HCT116 (cell line): ENCODE results near the gene GTF3C5. TPM values are rescaled to one million over a fixed set of nuclear protein-coding genes. Genes with fewer than 3 reads are reported as not detected.

Source experiments
- ATAC-seq: fragments of 200-7000 bp; cut with Tn5 transposase; 2 replicates; pipeline ENCODE4 v1.9.1; 2020; ENCODE audit warnings: mild to moderate bottlenecking, moderate library complexity
- BruUV-seq: library from RNA; stranded (reverse); fragments of 400-500 nt; replicated peaks from 2 replicates; lab custom pipeline; 2021; lab: Mats Ljungman, UMichigan
- CTCF ChIA-PET: fragments of 300-600 bp; sonication (Branson Sonifier 250); formaldehyde crosslinking; loops from one replicate; lab custom pipeline; 2021; ENCODE audit warnings: antibody characterized with exemption; lab: Charles Lee
- POLR2A ChIA-PET: fragments of 300-600, 350-600 bp; sonication (Branson Sonifier 250); formaldehyde crosslinking; loops from one replicate; lab custom pipeline; 2021; ENCODE audit warnings: antibody characterized with exemption; lab: Charles Lee
- RAD21 ChIA-PET, 2 experiments: fragments of 300-600 bp; sonication (Branson Sonifier 250); formaldehyde crosslinking; loops; one replicate each; lab custom pipeline; 2023; ENCODE audit warnings: low total read pairs in 2 of 2; ENCODE audit not compliant: uncharacterized antibody in 2 of 2, unreplicated experiment in 2 of 2, low non-redundant PET in 1 of 2; lab: Charles Lee
- DNase-seq: peaks from one replicate; pipeline ENCODE4 v3.0.0-alpha.2; 2010; ENCODE audit warnings: low read depth, low spot score
- H2AFZ ChIP-seq: fragments of 200-600 bp; shearing (Covaris generic), sonication (generic); 2 replicates; pipeline ENCODE4 v1.6.1; 2017; ENCODE audit warnings: low read depth, mixed run types, mixed read lengths, antibody characterized with exemption, low read length; ENCODE audit not compliant: poor library complexity, severe bottlenecking
- H3K27ac ChIP-seq: 2 replicates; pipeline ENCODE4 v1.5.1; 2012; ENCODE audit warnings: low read depth, low read length
- H3K27me3 ChIP-seq: fragments of 200-600 bp; sonication (generic); 2 replicates; pipeline ENCODE4 v1.6.1; 2016; ENCODE audit warnings: mixed run types, low read length, mixed read lengths; ENCODE audit not compliant: insufficient read depth
- H3K36me3 ChIP-seq, 2 experiments: fragments of 200-500 bp in 1 of 2; fragments of 200-600 bp in 1 of 2; sonication (Bioruptor generic) in 1 of 2; sonication (generic) in 1 of 2; 2 replicates each; pipeline versions ENCODE4 v1.5.1 to v1.6.1; 2014 to 2016; ENCODE audit warnings: low read length in 2 of 2, inconsistent platforms in 1 of 2, mixed read lengths in 1 of 2, mixed run types in 1 of 2; ENCODE audit not compliant: insufficient read depth in 2 of 2, control insufficient read depth in 1 of 2
- H3K4me1 ChIP-seq, 2 experiments: fragments of 200-600 bp in 1 of 2; sonication (generic) in 1 of 2; 2 replicates each; pipeline versions ENCODE4 v1.5.1 to v1.6.1; 2012 to 2017; ENCODE audit warnings: low read length in 2 of 2, inconsistent platforms in 1 of 2, mild to moderate bottlenecking in 1 of 2, mixed read lengths in 1 of 2, mixed run types in 1 of 2, moderate library complexity in 1 of 2; ENCODE audit not compliant: insufficient read depth in 2 of 2, control insufficient read depth in 1 of 2
- H3K4me2 ChIP-seq: fragments of 200-600 bp; sonication (generic); 2 replicates; pipeline ENCODE4 v1.6.1; 2017; ENCODE audit warnings: mixed run types, low read length, mixed read lengths
- H3K4me3 ChIP-seq, 2 experiments: fragments of 200-600 bp in 1 of 2; sonication (generic) in 1 of 2; replicated peaks in 1 of 2; 2 replicates each; pipeline ENCODE4 v1.5.1; 2011 to 2016; ENCODE audit warnings: low read length in 2 of 2, control low read depth in 1 of 2, low read depth in 1 of 2, mild to moderate bottlenecking in 1 of 2, mixed read lengths in 1 of 2, mixed run types in 1 of 2
- H3K79me2 ChIP-seq: fragments of 200-600 bp; sonication (generic); 2 replicates; pipeline ENCODE4 v1.6.1; 2017; ENCODE audit warnings: mild to moderate bottlenecking, mixed run types, low read length, moderate library complexity, mixed read lengths; ENCODE audit not compliant: insufficient read depth
- H3K9ac ChIP-seq: fragments of 200-600 bp; sonication (generic); 2 replicates; pipeline ENCODE4 v1.6.1; 2016; ENCODE audit warnings: low read length, mixed read lengths
- H3K9me2 ChIP-seq: fragments of 200-600 bp; sonication (generic), shearing (Covaris generic); 2 replicates; pipeline ENCODE4 v1.6.1; 2017; ENCODE audit warnings: mixed run types, mild to moderate bottlenecking, moderate library complexity; ENCODE audit not compliant: insufficient read depth
- H3K9me3 ChIP-seq, 2 experiments: fragments of 200-500 bp in 1 of 2; fragments of 200-600 bp in 1 of 2; sonication (Bioruptor generic) in 1 of 2; sonication (generic) in 1 of 2; 2 replicates each; pipeline ENCODE4 v1.6.1; 2014 to 2017; ENCODE audit warnings: low read length in 2 of 2, mixed read lengths in 2 of 2, inconsistent platforms in 1 of 2, low read depth in 1 of 2, mild to moderate bottlenecking in 1 of 2, mixed run types in 1 of 2, moderate library complexity in 1 of 2; ENCODE audit not compliant: control insufficient read depth in 1 of 2, insufficient read depth in 1 of 2
- H4K20me1 ChIP-seq: fragments of 200-600 bp; sonication (generic), shearing (Covaris generic); 2 replicates; pipeline ENCODE4 v1.6.1; 2017; ENCODE audit warnings: mixed run types, mild to moderate bottlenecking, moderate library complexity; ENCODE audit not compliant: insufficient read depth
- EZH2phosphoT487 ChIP-seq: fragments of 200-600 bp; IDR thresholded peaks from 2 replicates; pipeline ENCODE4 v1.6.1; 2018; ENCODE audit warnings: antibody characterized with exemption, borderline replicate concordance
- FOSL1 ChIP-seq: IDR thresholded peaks from 2 replicates; pipeline ENCODE4 v1.6.1; 2012; ENCODE audit warnings: low read depth
- RAD21 ChIP-seq: IDR thresholded peaks from 2 replicates; pipeline ENCODE4 v1.6.1; 2012; ENCODE audit warnings: low read depth, mild to moderate bottlenecking
- intact Hi-C: fragments of 100-400 bp; cut with micrococcal nuclease; formaldehyde crosslinking; loops from 2 replicates; pipeline ENCODE4 v1.10.0; 2022
- total RNA-seq: library from RNA; stranded (reverse); gene quantifications from one replicate; pipeline ENCODE4 v1.2.1, GENCODE V29; 2021; ENCODE audit not compliant: unreplicated experiment

Gene GTF3C5
- total RNA-seq, 1 experiment from 2014 or later, result 95.1 TPM

- no peak for DNase-seq
- RAD21 ChIA-PET, result no interaction called here
- BruUV-seq, result no TSS peak
- H3K9me3 ChIP-seq, result no peaks in the 10 kb centered on the region
- intact Hi-C loops, result no loop called here
- no peaks in the 10 kb centered on the region for H3K79me2 ChIP-seq
- H3K9ac ChIP-seq, result no peak overlapping the region
- H3K9me2 ChIP-seq, result no peaks in the 10 kb centered on the region
- H3K4me2 ChIP-seq, result no peak overlapping the region
- no peaks in the 10 kb centered on the region for H3K36me3 ChIP-seq
- no peak overlapping the region for H3K4me3 ChIP-seq
- TF ChIP-seq EZH2phosphoT487, result no peak
- TF ChIP-seq, all 23 proteins: peak for 0
- Histone ChIP-seq H3K27ac (no peak overlapping the region), H3K4me1 (peaks cover 0 to 17% of the 10 kb centered on the region in 2 experiments; a peak in 2 of 4 replicates), H2AFZ (no peak overlapping the region), H4K20me1 (no peaks in the 10 kb centered on the region), H3K27me3 (peaks cover 7% of the 10 kb centered on the region; the same call in 1 of the 2 replicates)
- ATAC-seq, result no peak
- CTCF ChIA-PET, result no interaction called here
- POLR2A ChIA-PET, result no interaction called here
These were observed 40.0 kb upstream of the GTF3C5 start for GRCh38 chr9:132990781-132991180.

DNA sequence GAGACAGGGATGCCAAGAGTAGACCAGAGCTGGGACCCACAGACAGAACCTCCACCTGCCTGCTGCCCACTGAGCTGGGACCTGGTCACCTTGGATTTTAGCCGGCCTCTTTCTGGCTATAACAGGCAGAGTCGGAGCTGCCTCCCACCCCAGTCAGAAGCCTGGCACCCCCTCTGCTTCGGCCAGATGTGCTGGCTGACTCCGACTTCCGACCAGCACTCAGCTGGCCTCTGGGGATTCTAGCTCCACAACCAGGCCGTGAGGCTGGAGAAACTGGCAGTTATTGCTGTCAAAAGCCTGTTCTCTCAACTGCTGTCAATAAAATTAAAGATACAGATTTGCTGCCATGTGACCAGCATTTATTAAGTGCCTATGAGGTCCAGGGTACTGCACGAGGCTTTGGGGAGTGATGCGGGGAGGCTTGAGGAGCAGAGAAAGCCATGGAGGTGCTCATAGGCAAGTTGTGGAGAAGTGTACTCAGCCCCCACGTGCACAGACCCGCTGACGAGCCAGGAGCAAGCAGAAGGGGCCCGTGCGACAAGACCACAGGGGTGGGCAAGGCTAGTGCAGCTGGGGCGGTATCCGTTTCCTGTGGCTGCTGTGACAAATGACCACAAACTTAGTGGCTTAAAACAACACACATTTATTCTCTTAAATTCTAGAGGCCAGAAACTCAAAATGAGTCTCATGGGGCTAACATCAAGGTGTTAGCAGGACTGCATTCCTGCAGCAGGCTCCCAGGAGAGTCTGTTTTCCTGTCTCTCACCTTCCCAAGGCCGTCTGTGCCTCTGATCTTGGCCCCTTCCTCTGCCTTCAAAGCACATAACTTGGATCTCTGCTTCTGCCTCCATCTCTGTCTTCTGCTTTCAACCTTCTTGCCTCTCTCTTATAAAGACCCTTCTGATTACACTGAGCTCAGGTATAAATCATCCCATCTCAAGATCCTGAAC lies 39.2 kb upstream of the GTF3C5 start:
- Histone ChIP-seq H3K27ac (no peak overlapping the region), H3K9me3 (no peaks in the 10 kb centered on the region), H3K4me1 (peaks cover 0 to 11% of the 10 kb centered on the region in 2 experiments; a peak in 2 of 4 replicates), H2AFZ (no peak overlapping the region), H3K27me3 (peaks cover 7% of the 10 kb centered on the region; the same call in 1 of the 2 replicates), H3K4me3 (no peak overlapping the region), H3K9ac (no peak overlapping the region), H3K36me3 (no peaks in the 10 kb centered on the region), H4K20me1 (no peaks in the 10 kb centered on the region), H3K9me2 (no peaks in the 10 kb centered on the region), H3K4me2 (no peak overlapping the region), H3K79me2 (no peaks in the 10 kb centered on the region)
- ChIA-PET CTCF (no interaction called here), RAD21 (no interaction called here), POLR2A (no interaction called here)
- intact Hi-C loops, result no loop called here
- no TSS peak for BruUV-seq
- no peak for DNase-seq
- TF ChIP-seq FOSL1 (no peak), RAD21 (no peak)
- ATAC-seq, result no peak
